H1 (cell line): ENCODE data around the gene NIPAL3. TPM values are rescaled to one million over a fixed set of nuclear protein-coding genes. Genes with fewer than 3 reads are reported as not detected.

ENCODE experiments used
- CTCF ChIA-PET: fragments of 300-600 bp; sonication (Branson Sonifier 250); formaldehyde crosslinking; loops from one replicate; lab custom pipeline; 2021; ENCODE audit not compliant: partially characterized antibody; lab: Charles Lee
- POLR2A ChIA-PET: fragments of 300-600 bp; sonication (Branson Sonifier 250); formaldehyde crosslinking; loops from one replicate; lab custom pipeline; 2021; ENCODE audit warnings: inconsistent platforms; ENCODE audit not compliant: partially characterized antibody; lab: Charles Lee
- DNase-seq, 2 experiments: peaks; one replicate each; pipeline versions ENCODE4 v3.0.0 to v3.0.0-alpha.2; 2010 to 2022; ENCODE audit warnings: low spot score in 2 of 2, low read depth in 1 of 2, mixed read lengths in 1 of 2
- FAIRE-seq: peaks from 2 replicates; lab custom pipeline; 2011; peaks lifted over from hg19 to GRCh38; lab: Jason Lieb, UNC
- H2AFZ ChIP-seq: 2 replicates; pipeline ENCODE4 v1.8.1; 2012; ENCODE audit warnings: low read length, inconsistent platforms
- H2AK5ac ChIP-seq: 2 replicates; pipeline ENCODE4 v1.6.1; 2013; ENCODE audit warnings: low read depth, low read length
- H2BK120ac ChIP-seq: replicated peaks from 2 replicates; pipeline ENCODE3; 2013; ENCODE audit warnings: low read depth, low read length, inconsistent platforms
- H2BK12ac ChIP-seq: 2 replicates; pipeline ENCODE4 v1.6.1; 2013; ENCODE audit warnings: low read depth, low read length
- H2BK15ac ChIP-seq: 2 replicates; pipeline ENCODE4 v1.6.1; 2013; ENCODE audit warnings: low read length
- H2BK20ac ChIP-seq: 2 replicates; pipeline ENCODE4 v1.6.1; 2013; ENCODE audit warnings: low read length
- H2BK5ac ChIP-seq: 2 replicates; pipeline ENCODE4 v1.6.1; 2013; ENCODE audit warnings: low read depth, low read length
- H3K14ac ChIP-seq: 2 replicates; pipeline ENCODE4 v1.6.1; 2013; ENCODE audit warnings: inconsistent platforms; ENCODE audit not compliant: insufficient read length
- H3K18ac ChIP-seq: 2 replicates; pipeline ENCODE4 v1.6.1; 2013; ENCODE audit warnings: low read length; ENCODE audit errors: extremely low read depth
- H3K23ac ChIP-seq: 2 replicates; pipeline ENCODE4 v1.6.1; 2013; ENCODE audit warnings: inconsistent platforms; ENCODE audit not compliant: insufficient read length
- H3K23me2 ChIP-seq: 2 replicates; pipeline ENCODE4 v1.6.1; 2013; ENCODE audit warnings: low read depth, low read length
- H3K27ac ChIP-seq: 2 replicates; pipeline ENCODE4 v1.6.1; 2011; ENCODE audit warnings: low read depth, low read length, inconsistent platforms
- H3K27me3 ChIP-seq, 4 experiments: replicated peaks in 1 of 4; 1 replicate in 1 of 4; 2 replicates in 3 of 4; pipeline versions ENCODE4 v1.6.1 to v1.8.1; 2011 to 2013; ENCODE audit warnings: low read length in 3 of 4, mild to moderate bottlenecking in 3 of 4, inconsistent platforms in 2 of 4, mixed read lengths in 2 of 4, moderate library complexity in 1 of 4; ENCODE audit not compliant: control insufficient read depth in 3 of 4, insufficient read depth in 3 of 4; ENCODE audit errors: extremely low read depth in 1 of 4
- H3K36me3 ChIP-seq, 4 experiments: 2 replicates each; pipeline versions ENCODE4 v1.6.1 to v1.8.1; 2011 to 2013; ENCODE audit warnings: mild to moderate bottlenecking in 4 of 4, low read length in 3 of 4, moderate library complexity in 2 of 4, control low read depth in 1 of 4, inconsistent platforms in 1 of 4; ENCODE audit not compliant: insufficient read depth in 4 of 4, control insufficient read depth in 2 of 4
- H3K4ac ChIP-seq: replicated peaks from 2 replicates; pipeline ENCODE3; 2013; ENCODE audit warnings: low read length, low read depth, mixed read lengths, inconsistent platforms; ENCODE audit not compliant: insufficient read length
- H3K4me1 ChIP-seq, 4 experiments: replicated peaks in 1 of 4; 1 replicate in 1 of 4; 2 replicates in 3 of 4; pipeline versions ENCODE4 v1.6.1 to v1.8.1; 2011 to 2013; ENCODE audit warnings: low read length in 3 of 4, inconsistent platforms in 2 of 4, mixed read lengths in 1 of 4; ENCODE audit not compliant: insufficient read depth in 4 of 4, control insufficient read depth in 3 of 4
- H3K4me2 ChIP-seq, 2 experiments: 2 replicates each; pipeline versions ENCODE4 v1.6.1 to v1.8.1; 2011 to 2013; ENCODE audit warnings: low read depth in 2 of 2, low read length in 2 of 2, control low read depth in 1 of 2, inconsistent platforms in 1 of 2, mild to moderate bottlenecking in 1 of 2; ENCODE audit not compliant: insufficient read depth in 1 of 2
- H3K4me3 ChIP-seq, 4 experiments: fragments of 200-600, 300-600 bp in 1 of 4; sonication (generic), shearing (Covaris generic), sonication (Bioruptor Twin) in 1 of 4; 2 replicates each; pipeline versions ENCODE4 v1.5.1 to v1.8.1; 2011 to 2016; ENCODE audit warnings: low read length in 4 of 4, low read depth in 3 of 4, control low read depth in 2 of 4, inconsistent platforms in 2 of 4, mild to moderate bottlenecking in 2 of 4, mixed read lengths in 1 of 4, moderate library complexity in 1 of 4; ENCODE audit not compliant: insufficient read depth in 2 of 4; ENCODE audit errors: extremely low read depth in 1 of 4
- H3K56ac ChIP-seq: replicated peaks from 2 replicates; pipeline ENCODE3; 2013; ENCODE audit warnings: low read depth, mild to moderate bottlenecking, mixed read lengths, low read length, inconsistent platforms; ENCODE audit not compliant: insufficient read length
- H3K79me1 ChIP-seq: 2 replicates; pipeline ENCODE4 v1.6.1; 2013; ENCODE audit warnings: low read depth, low read length, control low read depth
- H3K79me2 ChIP-seq, 2 experiments: 2 replicates each; pipeline versions ENCODE4 v1.6.1 to v1.8.1; 2012 to 2013; ENCODE audit warnings: low read length in 2 of 2, mild to moderate bottlenecking in 2 of 2, inconsistent platforms in 1 of 2; ENCODE audit not compliant: insufficient read depth in 2 of 2, control insufficient read depth in 1 of 2
- H3K9ac ChIP-seq, 4 experiments: replicated peaks in 1 of 4; 1 replicate in 1 of 4; 2 replicates in 3 of 4; pipeline versions ENCODE4 v1.6.1 to v1.8.1; 2011 to 2013; ENCODE audit warnings: low read depth in 3 of 4, low read length in 3 of 4, control low read depth in 2 of 4, mild to moderate bottlenecking in 2 of 4, moderate library complexity in 2 of 4, inconsistent platforms in 1 of 4; ENCODE audit errors: extremely low read depth in 1 of 4
- H3K9me3 ChIP-seq, 2 experiments: 2 replicates each; pipeline versions ENCODE4 v1.6.1 to v1.8.1; 2012 to 2013; ENCODE audit warnings: mild to moderate bottlenecking in 2 of 2, moderate library complexity in 2 of 2, control low read depth in 1 of 2, inconsistent platforms in 1 of 2, low read depth in 1 of 2, low read length in 1 of 2, mixed read lengths in 1 of 2; ENCODE audit not compliant: insufficient read depth in 2 of 2
- H4K20me1 ChIP-seq, 2 experiments: replicated peaks in 1 of 2; 2 replicates each; pipeline versions ENCODE3 to v1.8.1; 2011 to 2013; ENCODE audit warnings: inconsistent platforms in 2 of 2, low read length in 2 of 2, mild to moderate bottlenecking in 1 of 2; ENCODE audit not compliant: insufficient read depth in 2 of 2, control insufficient read depth in 1 of 2
- H4K5ac ChIP-seq: 2 replicates; pipeline ENCODE4 v1.6.1; 2013; ENCODE audit warnings: low read length, low read depth, mixed read lengths, inconsistent platforms; ENCODE audit not compliant: insufficient read length
- H4K8ac ChIP-seq: 2 replicates; pipeline ENCODE4 v1.8.0; 2013; ENCODE audit warnings: mild to moderate bottlenecking, moderate library complexity, low read length, inconsistent platforms; ENCODE audit not compliant: insufficient read depth; ENCODE audit errors: extremely low read depth
- H4K91ac ChIP-seq: replicated peaks from 2 replicates; pipeline ENCODE3; 2013; ENCODE audit warnings: low read length, mixed read lengths, inconsistent platforms; ENCODE audit not compliant: insufficient read length
- E2F6 ChIP-seq: IDR thresholded peaks from 2 replicates; pipeline ENCODE4 v1.6.1; 2012; ENCODE audit warnings: inconsistent platforms
- HDAC2 ChIP-seq, 2 experiments: fragments of 300-600 bp in 1 of 2; sonication (generic) in 1 of 2; IDR thresholded peaks; 2 replicates each; pipeline ENCODE4 v1.6.1; 2011 to 2012; ENCODE audit warnings: low read depth in 2 of 2, low read length in 2 of 2, mild to moderate bottlenecking in 2 of 2, moderate library complexity in 2 of 2, borderline replicate concordance in 1 of 2, inconsistent platforms in 1 of 2
- TAF1 ChIP-seq: IDR thresholded peaks from 2 replicates; pipeline ENCODE4 v1.6.1; 2011; ENCODE audit warnings: mild to moderate bottlenecking, low read depth, low read length
- ZNF274 ChIP-seq: IDR thresholded peaks from 2 replicates; pipeline ENCODE4 v1.7.0; 2012; ENCODE audit warnings: low read length, borderline replicate concordance; ENCODE audit errors: extremely low read depth
- WGBS, 2 experiments: shearing (Covaris generic) in 1 of 2; methylation state at CpG; one replicate each; pipeline versions ENCODE4 v1.1.6 to v1.1.7; 2013 to 2015; ENCODE audit warnings: low lambda C conversion rate in 2 of 2, mixed read lengths in 2 of 2, inconsistent platforms in 1 of 2, low coverage in 1 of 2, missing lambda C conversion rate in 1 of 2; ENCODE audit not compliant: insufficient replicate concordance in 2 of 2, insufficient coverage in 1 of 2, insufficient read length in 1 of 2; ENCODE audit errors: extremely low coverage in 1 of 2, missing lambda C conversion rate in 1 of 2; 5-methylcytosine and 5-hydroxymethylcytosine counted together
- polyA plus RNA-seq, 7 experiments: library from polyadenylated mRNA; depleted of rRNA in 3 of 7; stranded (reverse) in 5 of 7; unstranded in 2 of 7; fragments of >200 nt in 5 of 7; fragments of 200-250 nt in 2 of 7; gene quantifications; 1 replicate in 5 of 7; 2 replicates in 1 of 7; 4 replicates in 1 of 7; pipeline versions ENCODE4 v1.2.1 to v1.2.3, GENCODE V29; 2011 to 2013; ENCODE audit warnings: missing spikeins in 2 of 7, mixed read lengths in 2 of 7
- total RNA-seq: library from RNA; stranded (reverse); fragmentation: NEBNext Ultra II Directional; extraction: Animal tissue kit (Norgen Biotek cat#: 25700); gene quantifications from 2 replicates; pipeline ENCODE4 v1.2.1, GENCODE V29; 2021

The NIPAL3 gene
- total and polyA plus RNA-seq, 2 of the 8 experiments (the other 6 are each of a cell fraction or from before 2014, with no cell fraction given) = 8.8 to 11.0 TPM

DNA sequence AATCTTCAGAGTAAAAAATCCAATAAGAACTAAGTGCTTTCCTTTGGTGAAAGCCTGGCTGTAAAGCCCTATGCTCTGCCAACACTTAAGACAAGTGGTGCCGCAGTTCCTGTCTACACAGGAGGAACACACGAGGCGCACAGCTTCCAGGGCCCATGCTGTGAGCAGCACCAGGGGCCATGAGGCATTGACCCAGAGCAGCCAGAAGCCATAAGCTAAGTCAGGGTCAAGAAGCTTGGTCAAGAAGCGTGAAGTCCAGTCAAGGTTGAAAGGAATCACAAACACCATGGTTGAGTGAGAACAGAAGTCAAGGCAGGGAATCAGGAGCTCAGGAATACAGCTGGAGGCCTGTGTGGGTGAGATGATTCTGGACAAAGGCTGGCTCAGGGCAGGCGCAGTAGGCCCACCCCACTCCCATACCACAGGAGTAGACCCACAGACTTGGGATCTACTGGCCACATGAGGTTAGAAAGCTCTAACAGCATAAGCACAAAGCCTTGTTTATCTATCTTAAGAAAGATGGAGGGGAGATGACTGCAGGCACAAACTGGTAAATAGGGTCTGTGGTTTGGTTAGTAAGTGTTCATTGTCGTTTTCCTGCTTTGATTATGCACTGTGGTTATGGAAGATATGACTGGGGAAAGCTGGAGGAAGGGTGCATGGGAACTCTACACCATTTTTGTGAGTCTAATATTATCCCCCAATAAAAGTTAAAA is 44.1 kb downstream of the NIPAL3 start:
- Histone ChIP-seq H2BK20ac (no peak overlapping the region), H3K9me3 (no peaks in the 10 kb centered on the region; a peak in 1 of 4 replicates), H4K20me1 (no peaks in the 10 kb centered on the region), H3K18ac (no peak overlapping the region; the same call in 1 of the 2 replicates), H3K4me3 (no peak overlapping the region), H2BK120ac (no peak overlapping the region), H4K8ac (no peak overlapping the region), H3K4ac (no peak overlapping the region), H3K79me2 (no peaks in the 10 kb centered on the region), H2BK5ac (no peak overlapping the region), H3K14ac (no peak overlapping the region), H3K9ac (no peak overlapping the region), H2AFZ (no peak overlapping the region), H3K79me1 (peaks cover under 1% of the 10 kb centered on the region; the same call in 1 of the 2 replicates), H3K27me3 (no peaks in the 10 kb centered on the region), H3K23ac (no peak overlapping the region), H3K4me2 (no peak overlapping the region), H3K23me2 (0 out of 2 replicates have a peak, but pooled peaks cover 4% of the 10 kb centered on the region), H3K27ac (no peak overlapping the region), H3K56ac (no peak overlapping the region), H4K91ac (peak overlapping the region; percentile 56), H2BK15ac (0 out of 2 replicates have a peak overlapping the region, but pooled peaks have one; percentile 11), H3K36me3 (no peaks in the 10 kb centered on the region), H2AK5ac (no peak overlapping the region), H4K5ac (no peak overlapping the region), H2BK12ac (no peak overlapping the region), H3K4me1 (peaks cover 2 to 8% (median 7%) of the 10 kb centered on the region in 4 experiments; a peak in 4 of 7 replicates)
- 75% methylated on average over 6 of the region's 6 CpGs; no CpG with 5 or more reads in 1 of the 2 experiments for WGBS, 2 experiments
- ChIA-PET POLR2A (interaction anchor here (1.4 kb wide), 1 partner anchor 10 kb away, joined by 4 read pairs; no protein-coding TSS in a partner anchor), CTCF (interaction anchor here (0.7 to 1.5 kb wide), 12 partner anchors 12 to 127 kb away, joined by 3 to 4 read pairs (median 3); partner anchors contain the start of gene NIPAL3)
- DNase-seq = no peak
- no peak for FAIRE-seq
- TF ChIP-seq TAF1 = no peak
- no peak for TF ChIP-seq HDAC2 (IDR thresholded peaks at IDR 0.05; ENCODE audit: borderline replicate concordance in 1 of 2, low read depth in 2 of 2, low read length in 2 of 2)
- no peak for TF ChIP-seq E2F6
- no peak for TF ChIP-seq ZNF274
